CD14-positive monocyte (primary cell): ENCODE data around the gene OBSCN. TPM values are rescaled to one million over a fixed set of nuclear protein-coding genes. Genes with fewer than 3 reads are reported as not detected.

Experiments used
- DNase-seq, 3 donors: peaks; one replicate each; pipeline ENCODE4 v3.0.0-alpha.2; 2011 to 2022
- H2AFZ ChIP-seq: 2 replicates; pipeline ENCODE4 v1.6.0; 2012; ENCODE audit warnings: mild to moderate bottlenecking, low read depth, low read length, inconsistent platforms; ENCODE audit not compliant: insufficient read depth, poor library complexity, severe bottlenecking
- H3K27ac ChIP-seq, 2 donors: 1 replicate in 1 of 2; 2 replicates in 1 of 2; pipeline ENCODE4 v1.5.1; 2012 to 2013; ENCODE audit warnings: low read length in 2 of 2, control low read depth in 1 of 2, inconsistent platforms in 1 of 2, low read depth in 1 of 2, mild to moderate bottlenecking in 1 of 2
- H3K27me3 ChIP-seq, 2 donors: one replicate each; pipeline versions ENCODE4 v1.6.0 to v1.6.1; 2011 to 2013; ENCODE audit warnings: low read length in 2 of 2; ENCODE audit not compliant: control insufficient read depth in 2 of 2, insufficient read depth in 2 of 2
- H3K36me3 ChIP-seq, 2 donors: replicated peaks in 1 of 2; 1 replicate in 1 of 2; 2 replicates in 1 of 2; pipeline versions ENCODE4 v1.5.1 to v1.6.1; 2012 to 2013; ENCODE audit warnings: low read length in 2 of 2, control low read depth in 1 of 2, inconsistent platforms in 1 of 2, mild to moderate bottlenecking in 1 of 2; ENCODE audit not compliant: insufficient read depth in 2 of 2, control insufficient read depth in 1 of 2
- H3K4me1 ChIP-seq, 2 donors: 1 replicate in 1 of 2; 2 replicates in 1 of 2; pipeline versions ENCODE4 v1.5.1 to v1.6.1; 2012 to 2013; ENCODE audit warnings: low read length in 2 of 2, control low read depth in 1 of 2, inconsistent platforms in 1 of 2, mild to moderate bottlenecking in 1 of 2, moderate library complexity in 1 of 2; ENCODE audit not compliant: insufficient read depth in 2 of 2, control insufficient read depth in 1 of 2
- H3K4me2 ChIP-seq: replicated peaks from 2 replicates; pipeline ENCODE3; 2012; ENCODE audit warnings: low read length, moderate library complexity, mild to moderate bottlenecking; ENCODE audit not compliant: poor library complexity, severe bottlenecking; ENCODE audit errors: extremely low read depth
- H3K4me3 ChIP-seq, 3 experiments: fragments of 200-600 bp in 1 of 3; sonication (generic) in 1 of 3; replicated peaks in 1 of 3; 1 replicate in 2 of 3; 2 replicates in 1 of 3; pipeline ENCODE4 v1.5.1; 2011 to 2013; ENCODE audit warnings: low read length in 3 of 3, mild to moderate bottlenecking in 3 of 3, control low read depth in 2 of 3, low read depth in 2 of 3, inconsistent platforms in 1 of 3, moderate library complexity in 1 of 3
- H3K79me2 ChIP-seq: 2 replicates; pipeline ENCODE4 v1.6.0; 2012; ENCODE audit warnings: mild to moderate bottlenecking, control low read depth, inconsistent platforms, low read length, moderate library complexity; ENCODE audit not compliant: insufficient read depth
- H3K9ac ChIP-seq: 2 replicates; pipeline ENCODE4 v1.6.0; 2017; ENCODE audit warnings: low read length, mild to moderate bottlenecking; ENCODE audit not compliant: insufficient read depth, poor library complexity, severe bottlenecking
- H3K9me3 ChIP-seq, 2 donors: replicated peaks in 1 of 2; 1 replicate in 1 of 2; 2 replicates in 1 of 2; pipeline versions ENCODE4 v1.5.1 to v1.6.1; 2012 to 2013; ENCODE audit warnings: low read length in 2 of 2, control low read depth in 1 of 2; ENCODE audit not compliant: control insufficient read depth in 1 of 2, insufficient read depth in 1 of 2
- H4K20me1 ChIP-seq: 2 replicates; pipeline ENCODE4 v1.6.0; 2012; ENCODE audit warnings: mild to moderate bottlenecking, low read length, control low read depth, moderate library complexity; ENCODE audit not compliant: insufficient read depth
- H3K27ac Mint-ChIP-seq, 7 donors: one replicate each; pipeline ENCODE4 v1.8.0; 2020; ENCODE audit warnings: mild to moderate bottlenecking in 7 of 7, mixed read lengths in 7 of 7, moderate library complexity in 6 of 7, inconsistent platforms in 2 of 7
- H3K27me3 Mint-ChIP-seq, 3 donors: one replicate each; pipeline ENCODE4 v1.8.0; 2021 to 2022; ENCODE audit warnings: low read depth in 3 of 3, mild to moderate bottlenecking in 3 of 3, mixed read lengths in 3 of 3, moderate library complexity in 3 of 3, inconsistent platforms in 1 of 3
- H3K36me3 Mint-ChIP-seq, 2 donors: one replicate each; pipeline ENCODE4 v1.8.0; 2020; ENCODE audit warnings: mixed read lengths in 2 of 2, inconsistent platforms in 1 of 2, mild to moderate bottlenecking in 1 of 2
- H3K4me1 Mint-ChIP-seq: one replicate; pipeline ENCODE4 v1.8.0; 2020; ENCODE audit warnings: mild to moderate bottlenecking, mixed read lengths
- H3K4me3 Mint-ChIP-seq, 2 donors: one replicate each; pipeline ENCODE4 v1.8.0; 2020; ENCODE audit warnings: mild to moderate bottlenecking in 2 of 2, mixed read lengths in 2 of 2, moderate library complexity in 1 of 2
- H3K9me3 Mint-ChIP-seq, 7 donors: one replicate each; pipeline ENCODE4 v1.8.0; 2020 to 2022; ENCODE audit warnings: mixed read lengths in 7 of 7, mild to moderate bottlenecking in 6 of 7, moderate library complexity in 6 of 7, inconsistent platforms in 2 of 7
- CTCF ChIP-seq: fragments of 200-600 bp; IDR thresholded peaks from one replicate; pipeline ENCODE4 v1.8.0; 2022; ENCODE audit warnings: antibody characterized with exemption, mild to moderate bottlenecking
- WGBS: methylation state at CpG from one replicate; pipeline ENCODE4 v1.1.5; 2013; ENCODE audit warnings: missing lambda C conversion rate; ENCODE audit not compliant: insufficient coverage; 5-methylcytosine and 5-hydroxymethylcytosine counted together
- intact Hi-C, 2 donors: fragments of 100-400 bp; cut with micrococcal nuclease; formaldehyde crosslinking; loops; one replicate each; pipeline versions ENCODE4 v1.15.0 to v1.15.1; 2023
- polyA plus RNA-seq, 3 donors: library from polyadenylated mRNA; depleted of rRNA in 1 of 3; unstranded in 2 of 3; stranded (reverse) in 1 of 3; fragments of 300-500 nt in 2 of 3; fragments of >200 nt in 1 of 3; fragmentation: Illumina TruSeq in 2 of 3; gene quantifications; 1 replicate in 2 of 3; 2 replicates in 1 of 3; pipeline ENCODE4 v1.2.3, GENCODE V29; 2012 to 2021

The OBSCN gene
- polyA plus RNA-seq, 3 donors: 0.57 to 1.5 (median 0.76) TPM

- no peak for DNase-seq
- no peak overlapping the region for H2AFZ ChIP-seq
- H3K4me1 ChIP-seq: no peaks in the 10 kb centered on the region
- peaks cover 0 to 3% (median 0%) of the 10 kb centered on the region in 7 donors for H3K9me3 Mint-ChIP-seq
- H3K9me3 ChIP-seq: no peaks in the 10 kb centered on the region
- H3K79me2 ChIP-seq: no peaks in the 10 kb centered on the region
- H3K27me3 ChIP-seq: no peaks in the 10 kb centered on the region
- no peak overlapping the region for H3K9ac ChIP-seq
- H3K4me2 ChIP-seq: no peak overlapping the region
- H3K27ac Mint-ChIP-seq: no peak overlapping the region
- no peaks in the 10 kb centered on the region for H3K36me3 Mint-ChIP-seq
- H3K4me1 Mint-ChIP-seq: no peaks in the 10 kb centered on the region
- H3K27me3 Mint-ChIP-seq: no peaks in the 10 kb centered on the region
- 95% methylated on average over 22 of the region's 22 CpGs for WGBS
- TF ChIP-seq CTCF: no peak
- H3K4me3 ChIP-seq: no peak overlapping the region
- peak overlapping the region in 1 of 2 donors; percentile 2 for H3K4me3 Mint-ChIP-seq
- H4K20me1 ChIP-seq: no peaks in the 10 kb centered on the region
- intact Hi-C loops: no loop called here
- no peak overlapping the region for H3K27ac ChIP-seq
- no peaks in the 10 kb centered on the region for H3K36me3 ChIP-seq
Measured at GRCh38 chr1:228283043-228283371, 75.2 kb downstream of the OBSCN start.

GRCh38 chr1:228283476-228284147, 75.8 kb downstream of the OBSCN start:
- Histone ChIP-seq H3K27ac (no peak overlapping the region), H3K9ac (no peak overlapping the region), H3K9me3 (no peaks in the 10 kb centered on the region), H3K36me3 (no peaks in the 10 kb centered on the region), H3K79me2 (no peaks in the 10 kb centered on the region), H4K20me1 (no peaks in the 10 kb centered on the region), H3K27me3 (no peaks in the 10 kb centered on the region), H3K4me2 (no peak overlapping the region), H3K4me3 (no peak overlapping the region), H3K4me1 (no peaks in the 10 kb centered on the region), H2AFZ (no peak overlapping the region)
- H3K9me3 Mint-ChIP-seq: peaks cover 0 to 3% (median 0%) of the 10 kb centered on the region in 7 donors
- H3K4me3 Mint-ChIP-seq: no peak overlapping the region
- 98% methylated on average over 16 of the region's 20 CpGs for WGBS
- no peak for DNase-seq
- intact Hi-C loops: no loop called here
- no peak overlapping the region for H3K27ac Mint-ChIP-seq
- no peaks in the 10 kb centered on the region for H3K27me3 Mint-ChIP-seq
- no peak for TF ChIP-seq CTCF
- H3K4me1 Mint-ChIP-seq: no peaks in the 10 kb centered on the region
- no peaks in the 10 kb centered on the region for H3K36me3 Mint-ChIP-seq
